GM18508 (cell line): Measurements from ENCODE around the gene CLEC9A.
"Not testable (repeated sequence)": the region's sequence is repeated elsewhere in the genome, so short reads cannot be mapped to it uniquely, and the experiment has no call there.

Experiments used
- ATAC-seq: cut with Tn5 transposase; IDR thresholded peaks from one replicate; pipeline ENCODE4 v1.9.1; 2021; ENCODE audit warnings: moderate number of reproducible peaks; ENCODE audit not compliant: insufficient read depth, unreplicated experiment

CLEC9A gene

DNA sequence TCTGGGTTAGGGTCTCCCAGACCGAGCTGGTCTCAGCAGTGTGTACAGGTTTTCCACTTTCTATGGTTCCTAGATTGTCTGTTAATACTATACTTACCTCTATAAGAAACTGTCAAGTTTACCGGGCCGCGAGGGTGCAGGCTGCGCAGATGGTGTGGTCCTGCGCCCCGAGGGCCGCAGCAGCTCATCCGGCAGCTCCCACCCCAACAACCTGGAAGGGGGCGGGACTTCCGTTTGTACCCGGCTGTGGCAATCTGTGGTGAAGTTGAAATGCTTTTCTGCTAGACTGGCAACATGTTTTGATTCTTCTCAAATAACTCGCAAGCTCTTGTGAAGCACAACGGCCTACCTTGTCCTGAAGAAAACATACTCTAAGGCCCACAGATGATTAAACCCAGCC, at the start of gene CLEC9A:
TSS of gene CLEC9A (plus strand) at position 237 of the 400 bp plus-strand sequence. CDS start 22,006 bp downstream, outside the sequence.
- no peak for ATAC-seq

DNA sequence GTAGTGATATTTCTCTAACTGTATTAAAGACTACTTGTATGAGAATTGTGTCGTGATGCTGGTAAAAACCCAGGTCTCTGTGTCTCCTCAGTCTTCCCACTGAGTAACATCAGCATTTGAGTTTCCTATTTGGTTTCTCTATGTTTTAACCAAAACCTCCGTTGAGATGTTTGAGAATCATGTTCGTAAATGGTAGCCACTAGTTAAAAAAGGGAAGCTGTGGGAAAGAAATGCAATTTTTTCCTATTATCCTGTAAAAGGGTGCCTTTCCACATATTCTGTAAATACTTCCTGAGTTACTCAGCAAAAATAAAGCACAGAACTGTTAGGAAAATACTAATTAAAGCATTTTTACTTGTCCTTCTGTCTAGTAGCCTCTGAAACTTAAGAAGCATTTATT, 38.6 kb upstream of the CLEC9A start:
- no peak for ATAC-seq

- no peak for ATAC-seq
Observed at GRCh38 chr12:9992296-9992695, 38.2 kb upstream of the CLEC9A start.

DNA sequence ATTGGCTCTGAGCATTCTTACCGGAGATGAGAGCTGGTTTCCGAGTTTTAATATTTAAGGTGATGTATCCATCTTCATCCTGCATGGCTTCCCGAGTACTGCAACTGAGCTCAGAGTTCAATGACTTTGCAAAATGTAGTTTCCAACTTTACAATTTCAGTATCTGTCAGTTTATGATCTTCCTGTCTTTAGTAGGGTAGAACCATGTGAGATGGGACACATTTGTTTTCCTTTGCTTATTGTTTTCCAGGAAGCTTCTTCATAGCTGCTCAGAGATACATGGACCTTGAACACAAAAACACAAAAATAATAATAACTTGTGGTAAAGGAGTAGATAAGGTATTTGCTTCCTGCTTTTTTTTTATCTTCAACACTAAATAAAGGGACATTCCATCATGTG, 31.5 kb upstream of the CLEC9A start, which contains the start of gene CLEC1B:
TSS of gene CLEC1B (minus strand) at position 106 of the 400 bp plus-strand sequence. CDS start at position 85, 21 bp downstream.
- ATAC-seq = no peak

DNA sequence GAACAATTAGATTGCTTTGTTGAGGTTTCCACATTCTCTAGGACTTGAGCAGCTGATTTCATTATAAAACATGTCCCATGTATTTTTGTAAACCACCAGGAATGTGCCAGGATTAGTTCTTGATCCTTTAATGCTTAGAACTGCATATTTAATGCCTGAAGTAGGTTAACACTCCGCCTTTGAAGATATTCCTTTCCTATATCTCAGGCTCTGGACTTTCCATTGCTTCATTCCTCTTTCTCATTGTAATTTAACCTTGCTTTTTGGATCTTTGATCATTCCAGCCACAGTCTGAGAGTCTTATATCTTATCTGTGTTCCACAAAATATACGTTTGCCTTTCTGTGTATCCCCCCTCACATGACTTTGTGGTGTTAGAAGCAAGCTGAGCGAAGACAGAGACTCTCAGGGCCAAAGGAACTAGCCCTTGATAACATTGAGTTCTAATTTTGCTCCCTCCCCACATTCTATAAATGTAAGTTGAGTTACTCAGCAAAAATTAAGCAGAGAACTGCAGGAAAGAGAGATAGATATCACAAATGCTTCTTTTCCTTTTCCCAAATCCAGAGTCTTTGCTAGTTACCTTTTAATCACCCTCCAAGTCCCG, 29.2 kb upstream of the CLEC9A start:
- no peak for ATAC-seq

DNA sequence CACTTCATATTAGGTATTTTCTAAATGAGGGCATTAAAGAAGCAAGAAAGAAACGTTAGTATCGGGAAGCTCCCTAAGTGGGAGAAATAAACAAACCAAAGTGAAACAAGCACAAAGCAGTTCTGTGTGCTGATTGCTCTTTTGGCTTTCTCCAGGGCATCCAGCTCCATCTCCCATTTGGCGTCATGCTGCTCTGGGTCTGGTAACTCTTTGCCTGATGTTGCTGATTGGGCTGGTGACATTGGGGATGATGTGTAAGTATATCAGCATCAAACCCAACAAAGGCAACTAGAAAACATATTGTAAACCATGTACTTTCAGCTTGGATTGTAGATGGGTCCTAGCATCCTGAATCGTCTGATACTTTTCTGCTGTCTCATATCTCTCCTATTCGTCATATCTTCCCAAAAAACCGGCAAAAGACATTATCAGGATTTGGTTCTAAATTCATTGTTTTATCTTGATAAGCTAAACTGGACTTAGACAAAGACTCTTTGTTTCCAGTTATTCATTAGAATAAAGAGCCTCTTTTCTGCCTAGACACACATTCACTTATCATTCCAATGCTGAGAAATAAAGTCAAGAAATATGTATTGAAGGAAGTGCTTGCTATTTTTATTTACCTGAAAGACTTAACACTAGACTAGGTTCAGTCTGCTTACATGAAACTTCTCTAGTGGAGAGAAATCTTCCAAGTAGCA, 17.7 kb upstream of the CLEC9A start:
- no peak for ATAC-seq

GRCh38 chr12:10015450-10015849, 15.0 kb upstream of the CLEC9A start:
- no peak for ATAC-seq

DNA sequence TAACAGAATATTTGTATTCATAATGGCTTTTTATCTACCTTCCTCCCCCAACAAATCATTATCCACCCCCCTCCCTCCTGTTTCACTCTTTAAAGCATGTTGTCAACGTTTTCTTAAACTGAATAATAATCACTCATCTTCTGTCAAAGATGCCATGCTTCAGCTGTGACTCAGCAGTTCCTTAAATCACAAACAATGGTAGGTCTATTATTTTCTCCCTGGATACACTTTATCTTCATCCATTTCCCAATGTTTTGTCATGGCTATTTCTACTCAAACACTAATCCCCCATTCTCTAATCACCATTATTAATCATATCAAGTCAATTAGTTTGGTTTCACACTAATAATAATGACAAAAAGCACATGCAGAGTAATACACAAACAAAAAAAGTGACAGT, 13.6 kb upstream of the CLEC9A start:
- ATAC-seq = no peak

- no peak for ATAC-seq
Observed at GRCh38 chr12:10018386-10018785, 12.1 kb upstream of the CLEC9A start.

- no peak for ATAC-seq
Observed at GRCh38 chr12:10021342-10021741, 9.1 kb upstream of the CLEC9A start.

DNA sequence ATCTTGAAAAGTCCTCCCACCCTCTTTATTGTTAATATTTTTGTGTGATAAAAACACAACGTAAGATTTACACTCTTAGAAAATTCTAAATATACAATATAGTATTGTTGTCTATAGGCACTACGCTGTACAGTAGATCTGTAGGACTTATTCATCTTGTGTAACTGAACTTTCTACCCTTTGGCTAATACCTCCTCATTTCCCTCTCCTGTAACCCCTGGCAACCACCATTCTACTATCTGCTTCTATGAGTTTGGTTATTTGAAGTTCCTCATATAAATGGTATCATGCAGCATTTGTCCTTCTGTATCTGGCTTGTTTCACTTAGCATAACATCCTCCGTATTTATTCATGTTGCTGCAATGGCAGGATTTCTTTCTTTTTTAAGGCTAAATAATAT, 5.2 kb upstream of the CLEC9A start:
- no peak for ATAC-seq

DNA sequence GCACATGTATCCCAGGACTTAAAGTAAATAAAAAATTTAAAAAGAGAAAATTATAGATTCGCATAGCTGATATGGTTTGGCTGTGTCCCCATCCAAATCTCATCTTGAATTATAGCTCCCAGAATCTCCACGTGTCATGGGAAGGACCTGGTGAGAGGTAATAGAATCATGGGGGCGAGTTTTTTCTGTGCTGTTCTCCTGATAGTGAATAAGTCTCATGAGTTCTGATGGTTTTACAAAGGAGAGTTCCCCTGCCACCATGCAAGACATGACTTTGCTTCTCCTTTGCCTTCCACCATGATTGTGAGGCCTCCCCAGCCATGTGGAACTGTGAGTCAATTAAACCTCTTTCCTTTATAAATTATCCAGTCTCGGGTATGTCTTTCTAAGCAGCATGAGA, 3.8 kb upstream of the CLEC9A start:
- not testable (repeated sequence) for ATAC-seq

- no peak for ATAC-seq
Observed at GRCh38 chr12:10027311-10027710, 3.2 kb upstream of the CLEC9A start.

GRCh38 chr12:10027721-10028120, 2.8 kb upstream of the CLEC9A start:
- no peak for ATAC-seq

- no peak for ATAC-seq
Observed at GRCh38 chr12:10031321-10031720, 839 bp downstream of the CLEC9A start.

GRCh38 chr12:10031771-10032175, 1.3 kb downstream of the CLEC9A start:
- ATAC-seq = no peak

GRCh38 chr12:10033783-10034545, 3.5 kb downstream of the CLEC9A start:
- no peak for ATAC-seq

DNA sequence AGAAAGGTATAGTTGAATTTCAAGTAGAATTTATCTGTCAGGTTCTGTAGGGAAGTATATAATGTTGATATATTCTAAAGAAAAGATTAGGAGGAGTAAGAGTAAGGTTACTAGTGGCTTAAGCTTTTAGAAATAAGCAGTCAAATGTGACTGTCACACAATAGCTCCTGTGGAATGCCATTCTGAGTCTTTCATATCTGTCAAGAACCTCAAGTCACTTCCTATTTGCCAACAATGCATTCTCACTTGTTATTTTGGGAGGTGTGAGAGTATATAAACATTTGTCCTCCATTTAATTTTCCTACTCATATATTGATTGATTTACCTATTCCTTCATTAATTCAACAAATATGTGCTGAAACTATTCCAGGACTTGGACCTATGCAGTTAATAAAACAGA, 11.7 kb downstream of the CLEC9A start:
- ATAC-seq = no peak

- ATAC-seq = no peak
Observed at GRCh38 chr12:10048526-10048925, 18.0 kb downstream of the CLEC9A start.

DNA sequence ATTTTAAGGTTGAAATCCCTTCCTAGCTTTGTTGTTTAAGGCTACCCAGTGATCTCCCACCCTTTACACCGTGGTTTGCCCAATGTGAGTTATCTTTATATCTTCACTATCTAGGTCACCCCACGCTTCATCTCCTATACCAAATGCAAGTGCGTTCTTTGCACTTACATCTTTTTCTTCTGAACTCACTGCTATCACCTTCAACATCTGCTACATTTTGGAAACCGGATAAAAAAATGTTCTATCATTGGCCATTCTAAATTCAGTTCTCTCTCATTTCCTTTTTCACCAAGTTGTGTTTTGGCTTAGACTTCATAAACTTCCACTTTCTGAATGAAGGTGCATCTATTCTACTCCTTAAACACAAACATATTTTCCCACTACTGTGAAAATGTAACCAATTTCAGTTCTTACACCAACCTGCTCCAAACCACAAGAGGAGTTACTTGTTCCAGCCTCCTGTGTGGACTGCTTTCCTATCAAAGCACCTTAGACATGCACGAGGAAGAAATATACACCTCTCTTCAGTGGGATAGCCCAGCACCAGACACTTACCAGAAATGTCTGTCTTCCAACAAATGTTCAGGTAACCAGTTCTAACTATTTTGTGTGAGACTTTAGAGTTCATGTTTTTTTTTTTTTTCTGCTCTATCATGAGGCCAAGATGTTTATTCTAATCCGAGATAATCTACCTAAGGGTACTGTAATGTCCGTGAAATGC, 21.9 kb downstream of the CLEC9A start:
- no peak for ATAC-seq

GRCh38 chr12:10058387-10058786, 27.9 kb downstream of the CLEC9A start:
- ATAC-seq = no peak
